Smooth muscle cell (in vitro differentiated cells): Measurements from ENCODE around the gene GORASP1. TPM values are rescaled to one million over a fixed set of nuclear protein-coding genes. Genes with fewer than 3 reads are reported as not detected.
A peak's percentile ranks its signal among the peaks of the same experiment; 100 is the strongest.

Experiments
- DNase-seq: peaks from one replicate; lab custom pipeline; 2025; ENCODE audit not compliant: unreplicated experiment; lab: John Stamatoyannopoulos, UW
- H2AFZ ChIP-seq: fragments of 200-600 bp; sonication (generic); 2 replicates; pipeline ENCODE4 v1.6.0; 2016; ENCODE audit warnings: antibody characterized with exemption, low read depth, mild to moderate bottlenecking
- H3F3A ChIP-seq: fragments of 200-600 bp; sonication (generic); 2 replicates; pipeline ENCODE4 v1.6.0; 2017; ENCODE audit warnings: antibody characterized with exemption, low read depth
- H3K27ac ChIP-seq: fragments of 200-600 bp; sonication (generic); 2 replicates; pipeline ENCODE4 v1.5.1; 2016; ENCODE audit warnings: low read depth, mild to moderate bottlenecking
- H3K27me3 ChIP-seq: fragments of 200-600 bp; sonication (generic); 2 replicates; pipeline ENCODE4 v1.6.1; 2016; ENCODE audit warnings: low read depth, mild to moderate bottlenecking
- H3K36me3 ChIP-seq: fragments of 200-600 bp; sonication (generic); 2 replicates; pipeline ENCODE4 v1.5.1; 2016; ENCODE audit warnings: low read depth
- H3K4me1 ChIP-seq: fragments of 200-600 bp; sonication (generic); 2 replicates; pipeline ENCODE4 v1.5.1; 2016; ENCODE audit warnings: low read depth
- H3K4me2 ChIP-seq: fragments of 200-600 bp; sonication (generic); 2 replicates; pipeline ENCODE4 v1.6.0; 2016; ENCODE audit warnings: mild to moderate bottlenecking
- H3K4me3 ChIP-seq: fragments of 200-600 bp; sonication (generic); 2 replicates; pipeline ENCODE4 v1.5.1; 2016; ENCODE audit warnings: mild to moderate bottlenecking
- H3K79me2 ChIP-seq: fragments of 200-600 bp; sonication (generic); 2 replicates; pipeline ENCODE4 v1.6.0; 2016; ENCODE audit warnings: low read depth, mild to moderate bottlenecking
- H3K9ac ChIP-seq: fragments of 200-600 bp; sonication (generic); 2 replicates; pipeline ENCODE4 v1.6.0; 2016; ENCODE audit warnings: low read depth
- H3K9me3 ChIP-seq: fragments of 200-600 bp; sonication (generic); replicated peaks from 2 replicates; pipeline ENCODE4 v1.5.1; 2016; ENCODE audit warnings: low read depth
- H4K20me1 ChIP-seq: fragments of 200-600 bp; sonication (generic); 2 replicates; pipeline ENCODE4 v1.6.0; 2016; ENCODE audit warnings: low read depth
- CTCF ChIP-seq: fragments of 200-600 bp; sonication (generic); IDR thresholded peaks from 2 replicates; pipeline ENCODE4 v1.5.1; 2017; ENCODE audit warnings: borderline replicate concordance, mild to moderate bottlenecking, antibody characterized with exemption; ENCODE audit not compliant: insufficient read depth, poor library complexity, severe bottlenecking
- WGBS: methylation state at CpG from one replicate; pipeline ENCODE4 v1.1.7; 2016; ENCODE audit warnings: low lambda C conversion rate; 5-methylcytosine and 5-hydroxymethylcytosine counted together
- polyA plus RNA-seq: library from polyadenylated mRNA; unstranded; fragments of >200 nt; fragmentation: Nextera tagmentation; extraction: Ambion mirVana; gene quantifications from 2 replicates; pipeline ENCODE4 v1.2.1, GENCODE V29; 2016
- total RNA-seq: library from RNA; depleted of rRNA; stranded (reverse); fragments of >200 nt; gene quantifications from 2 replicates; pipeline ENCODE4 v1.2.3, GENCODE V29; 2014

The GORASP1 gene
- total and polyA plus RNA-seq, 2 experiments from 2014 or later, result 29.5 to 41.6 TPM

- H3K27ac ChIP-seq, result peak overlapping the region; percentile 92
- H3F3A ChIP-seq, result no peaks in the 10 kb centered on the region
- no peaks in the 10 kb centered on the region for H3K27me3 ChIP-seq
- H3K4me2 ChIP-seq, result peak overlapping the region; percentile 98
- H3K9ac ChIP-seq, result peak overlapping the region; percentile 95
- peak overlapping the region; percentile 69 for H2AFZ ChIP-seq
- peak overlapping the region; percentile 98 for H3K4me3 ChIP-seq
- no peaks in the 10 kb centered on the region for H3K9me3 ChIP-seq
- no peak for DNase-seq
- H4K20me1 ChIP-seq, result peaks cover 50% of the 10 kb centered on the region
- under 1% methylated on average over 55 of the region's 55 CpGs for WGBS
- no peak for TF ChIP-seq CTCF
- peaks cover 43% of the 10 kb centered on the region for H3K79me2 ChIP-seq
- no peaks in the 10 kb centered on the region for H3K36me3 ChIP-seq
- H3K4me1 ChIP-seq, result peaks cover 15% of the 10 kb centered on the region
These were observed 508 bp downstream of the GORASP1 start for GRCh38 chr3:39106851-39107387.

- DNase-seq, result no peak
- peak overlapping the region; percentile 92 for H3K27ac ChIP-seq
- peaks cover 15% of the 10 kb centered on the region for H3K4me1 ChIP-seq
- H4K20me1 ChIP-seq, result peaks cover 56% of the 10 kb centered on the region
- H2AFZ ChIP-seq, result peak overlapping the region; percentile 69
- 8% methylated on average over 13 of the region's 16 CpGs for WGBS
- peak overlapping the region; percentile 98 for H3K4me2 ChIP-seq
- no peaks in the 10 kb centered on the region for H3K36me3 ChIP-seq
- peak overlapping the region; percentile 95 for H3K9ac ChIP-seq
- H3F3A ChIP-seq, result no peaks in the 10 kb centered on the region
- no peaks in the 10 kb centered on the region for H3K27me3 ChIP-seq
- H3K4me3 ChIP-seq, result peak overlapping the region; percentile 98
- no peaks in the 10 kb centered on the region for H3K9me3 ChIP-seq
- no peak for TF ChIP-seq CTCF
- H3K79me2 ChIP-seq, result peaks cover 43% of the 10 kb centered on the region
These were observed 1.1 kb downstream of the GORASP1 start for GRCh38 chr3:39106281-39106811.

- Histone ChIP-seq H2AFZ (no peak overlapping the region), H4K20me1 (peaks cover 63% of the 10 kb centered on the region), H3K27me3 (no peaks in the 10 kb centered on the region), H3F3A (no peaks in the 10 kb centered on the region), H3K36me3 (no peaks in the 10 kb centered on the region), H3K4me1 (peaks cover 15% of the 10 kb centered on the region), H3K9ac (no peak overlapping the region), H3K4me3 (peak overlapping the region; percentile 98), H3K79me2 (peaks cover 43% of the 10 kb centered on the region), H3K27ac (no peak overlapping the region), H3K4me2 (peak overlapping the region; percentile 98), H3K9me3 (no peaks in the 10 kb centered on the region)
- TF ChIP-seq CTCF, result no peak
- no peak for DNase-seq
- WGBS, result 85% methylated on average over 3 of the region's 3 CpGs
These were observed 1.8 kb downstream of the GORASP1 start for GRCh38 chr3:39105687-39106063.
